ENCODE data around the gene KLHDC4.

The KLHDC4 gene

GRCh38 chr16:87740441-87740840, 25.3 kb downstream of the KLHDC4 start:
- DNase-seq (ENCODE audit: extremely low read depth, low read depth): no peak
- TF ChIP-seq CTCF (IDR thresholded peaks at IDR 0.05; ENCODE audit: low read depth, low read length): no peak

DNA sequence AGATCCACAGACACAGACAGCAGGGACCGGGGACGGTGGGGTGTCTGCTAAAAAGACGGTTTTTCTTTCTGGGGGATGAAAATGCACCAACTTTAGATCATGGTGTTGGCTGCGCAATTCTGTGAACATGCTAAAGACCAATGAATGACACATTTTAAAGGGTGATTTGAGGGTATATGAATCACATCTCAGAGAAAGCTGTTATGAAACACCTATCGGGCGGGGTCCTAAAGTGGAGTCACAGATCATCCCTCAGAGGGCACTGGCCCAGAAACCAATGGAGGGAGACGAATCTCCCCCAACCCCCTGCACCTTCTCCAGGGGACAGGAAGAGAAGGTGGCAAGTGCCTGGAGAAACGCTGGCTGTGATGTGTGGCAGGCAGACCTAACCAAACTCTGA, 26.0 kb downstream of the KLHDC4 start:
- DNase-seq (ENCODE audit: extremely low read depth, low read depth): no peak
- TF ChIP-seq CTCF (IDR thresholded peaks at IDR 0.05; ENCODE audit: low read depth, low read length): no peak

DNA sequence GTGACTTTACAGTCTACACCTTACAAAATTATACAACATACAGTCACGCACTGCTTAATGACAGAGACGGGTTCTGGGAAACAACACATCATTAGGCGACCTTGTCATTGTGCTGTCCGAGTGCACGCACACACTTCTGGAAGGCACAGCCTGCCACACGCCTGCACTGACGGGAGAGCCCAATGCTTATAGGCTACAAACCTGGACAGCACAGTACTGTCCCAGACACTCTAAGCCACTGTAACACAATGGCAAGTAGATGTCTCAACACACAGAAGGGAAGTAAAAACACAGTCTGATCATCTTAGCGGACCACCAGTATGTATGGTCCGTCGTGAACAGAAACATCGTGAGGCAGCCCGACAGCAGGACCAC, 29.8 kb downstream of the KLHDC4 start:
- no peak for DNase-seq (ENCODE audit: extremely low read depth, low read depth)
- TF ChIP-seq CTCF (IDR thresholded peaks at IDR 0.05; ENCODE audit: low read depth, low read length): no peak

- DNase-seq (ENCODE audit: extremely low read depth, low read depth): no peak
- no peak for TF ChIP-seq CTCF (IDR thresholded peaks at IDR 0.05; ENCODE audit: low read depth, low read length)
Observed at GRCh38 chr16:87735270-87736007, 30.3 kb downstream of the KLHDC4 start.

DNA sequence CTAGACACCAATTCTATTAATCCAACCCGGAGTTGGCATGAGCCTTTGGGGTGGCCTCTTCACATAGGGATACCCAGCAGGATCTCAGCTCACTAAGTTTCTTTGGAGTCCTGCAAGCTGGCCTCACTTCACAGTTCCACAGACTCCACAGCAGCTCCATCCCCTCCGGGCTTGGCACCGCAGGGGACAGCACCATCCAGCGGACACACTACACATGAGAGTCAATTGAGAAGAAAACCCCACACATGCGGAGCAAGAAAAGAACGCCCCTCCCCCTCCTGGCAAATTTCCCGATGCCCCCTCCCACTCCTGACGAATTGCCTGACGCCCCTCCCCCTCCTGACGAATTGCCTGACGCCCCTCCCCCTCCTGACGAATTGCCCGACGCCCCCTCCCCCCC, 31.1 kb downstream of the KLHDC4 start:
- TF ChIP-seq CTCF (IDR thresholded peaks at IDR 0.05; ENCODE audit: low read depth, low read length): no peak
- no peak for DNase-seq (ENCODE audit: extremely low read depth, low read depth)

GRCh38 chr16:87733190-87733589, 32.6 kb downstream of the KLHDC4 start:
- no peak for TF ChIP-seq CTCF (IDR thresholded peaks at IDR 0.05; ENCODE audit: low read depth, low read length)
- DNase-seq (ENCODE audit: extremely low read depth, low read depth): no peak

DNA sequence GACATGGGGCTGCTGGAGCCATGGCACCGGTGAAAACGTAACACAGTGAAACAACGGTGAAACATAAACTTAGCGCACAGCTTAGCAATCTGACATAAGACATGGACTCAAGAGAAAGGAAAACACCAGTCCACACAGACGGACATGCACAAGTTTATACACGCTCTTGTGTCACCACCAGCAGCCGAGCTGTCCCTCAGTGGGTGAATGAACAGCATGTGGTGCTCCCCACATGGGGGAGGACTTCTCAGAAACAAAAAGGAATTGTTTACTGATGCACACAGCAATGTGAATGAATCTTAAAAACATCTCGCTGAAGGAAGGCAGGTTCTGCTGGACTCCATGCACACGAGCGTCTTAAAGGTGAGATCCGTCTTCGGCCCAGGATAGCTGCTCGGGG, 34.2 kb downstream of the KLHDC4 start:
- no peak for TF ChIP-seq CTCF (IDR thresholded peaks at IDR 0.05; ENCODE audit: low read depth, low read length)

More for the DNA sequence above, 34.2 kb downstream of the KLHDC4 start:
- DNase-seq (ENCODE audit: extremely low read depth, low read depth): no peak
